OCI-LY3 (cell line): ENCODE results near the gene TEX35.

Source experiments
- H2AFZ ChIP-seq: fragments of 200-600, 300-600 bp; shearing (Covaris generic); 2 replicates; pipeline ENCODE4 v1.6.0; 2014; ENCODE audit warnings: antibody characterized with exemption, low read depth, low read length
- H3K27ac ChIP-seq: fragments of 200-600, 300-600 bp; sonication (generic); 2 replicates; pipeline ENCODE4 v1.5.1; 2014; ENCODE audit warnings: mild to moderate bottlenecking, low read length, moderate library complexity, mixed read lengths
- H3K27me3 ChIP-seq: fragments of 200-600, 300-600 bp; sonication (generic); 2 replicates; pipeline ENCODE4 v1.6.1; 2014; ENCODE audit warnings: low read depth, low read length, mixed read lengths
- H3K36me3 ChIP-seq: fragments of 200-600, 300-600 bp; sonication (generic); replicated peaks from 2 replicates; pipeline ENCODE3; 2014; ENCODE audit warnings: low read depth, low read length, mixed read lengths
- H3K4me1 ChIP-seq: fragments of 300-600, 200-600 bp; sonication (generic); 2 replicates; pipeline ENCODE4 v1.6.1; 2014; ENCODE audit warnings: low read length, mixed read lengths
- H3K4me2 ChIP-seq: fragments of 200-600, 300-600 bp; sonication (generic); 2 replicates; pipeline ENCODE4 v1.6.1; 2014; ENCODE audit warnings: low read length, mixed read lengths
- H3K4me3 ChIP-seq: fragments of 300-600, 200-600 bp; sonication (generic); 2 replicates; pipeline ENCODE4 v1.5.1; 2014; ENCODE audit warnings: antibody characterized with exemption, mild to moderate bottlenecking, low read length, moderate library complexity
- H3K79me2 ChIP-seq: fragments of 300-600, 200-600 bp; shearing (Covaris generic); 2 replicates; pipeline ENCODE4 v1.6.1; 2014; ENCODE audit warnings: mild to moderate bottlenecking, low read length, mixed read lengths
- H3K9ac ChIP-seq: fragments of 300-600, 200-600 bp; shearing (Covaris generic); 2 replicates; pipeline ENCODE4 v1.6.0; 2014; ENCODE audit warnings: mild to moderate bottlenecking, low read length, moderate library complexity
- H3K9me3 ChIP-seq: fragments of 200-600, 300-600 bp; shearing (Covaris generic); 2 replicates; pipeline ENCODE4 v1.6.1; 2014; ENCODE audit warnings: low read length, mixed read lengths; ENCODE audit not compliant: insufficient read depth
- H4K20me1 ChIP-seq: fragments of 200-600, 300-600 bp; sonication (generic); 2 replicates; pipeline ENCODE4 v1.6.1; 2016; ENCODE audit warnings: low read length, mixed read lengths; ENCODE audit not compliant: insufficient read depth
- EZH2phosphoT487 ChIP-seq: fragments of 200-600 bp; shearing (Covaris generic); IDR thresholded peaks from 2 replicates; pipeline ENCODE4 v1.6.1; 2018; ENCODE audit warnings: antibody characterized with exemption, mixed run types, low read depth
- TF ChIP-seq, protein P1 (sequence below): fragments of 200-600, 300-600 bp; sonication (generic); IDR thresholded peaks from 2 replicates; pipeline ENCODE4 v1.5.1; 2014; ENCODE audit warnings: antibody characterized with exemption, low read length, low read depth

Gene TEX35

GRCh38 chr1:178486100-178487069 lies 26.5 kb upstream of the TEX35 start:
- Histone ChIP-seq H2AFZ (no peak overlapping the region), H3K36me3 (no peaks in the 10 kb centered on the region), H3K4me3 (no peak overlapping the region), H3K9ac (no peak overlapping the region), H4K20me1 (no peaks in the 10 kb centered on the region), H3K9me3 (no peaks in the 10 kb centered on the region), H3K4me2 (no peak overlapping the region), H3K4me1 (peaks cover 7% of the 10 kb centered on the region), H3K27me3 (no peaks in the 10 kb centered on the region), H3K27ac (no peak overlapping the region), H3K79me2 (no peaks in the 10 kb centered on the region)
- TF ChIP-seq EZH2phosphoT487, result no peak
- TF ChIP-seq, protein P1, sequence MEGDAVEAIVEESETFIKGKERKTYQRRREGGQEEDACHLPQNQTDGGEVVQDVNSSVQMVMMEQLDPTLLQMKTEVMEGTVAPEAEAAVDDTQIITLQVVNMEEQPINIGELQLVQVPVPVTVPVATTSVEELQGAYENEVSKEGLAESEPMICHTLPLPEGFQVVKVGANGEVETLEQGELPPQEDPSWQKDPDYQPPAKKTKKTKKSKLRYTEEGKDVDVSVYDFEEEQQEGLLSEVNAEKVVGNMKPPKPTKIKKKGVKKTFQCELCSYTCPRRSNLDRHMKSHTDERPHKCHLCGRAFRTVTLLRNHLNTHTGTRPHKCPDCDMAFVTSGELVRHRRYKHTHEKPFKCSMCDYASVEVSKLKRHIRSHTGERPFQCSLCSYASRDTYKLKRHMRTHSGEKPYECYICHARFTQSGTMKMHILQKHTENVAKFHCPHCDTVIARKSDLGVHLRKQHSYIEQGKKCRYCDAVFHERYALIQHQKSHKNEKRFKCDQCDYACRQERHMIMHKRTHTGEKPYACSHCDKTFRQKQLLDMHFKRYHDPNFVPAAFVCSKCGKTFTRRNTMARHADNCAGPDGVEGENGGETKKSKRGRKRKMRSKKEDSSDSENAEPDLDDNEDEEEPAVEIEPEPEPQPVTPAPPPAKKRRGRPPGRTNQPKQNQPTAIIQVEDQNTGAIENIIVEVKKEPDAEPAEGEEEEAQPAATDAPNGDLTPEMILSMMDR, result no peak

DNA sequence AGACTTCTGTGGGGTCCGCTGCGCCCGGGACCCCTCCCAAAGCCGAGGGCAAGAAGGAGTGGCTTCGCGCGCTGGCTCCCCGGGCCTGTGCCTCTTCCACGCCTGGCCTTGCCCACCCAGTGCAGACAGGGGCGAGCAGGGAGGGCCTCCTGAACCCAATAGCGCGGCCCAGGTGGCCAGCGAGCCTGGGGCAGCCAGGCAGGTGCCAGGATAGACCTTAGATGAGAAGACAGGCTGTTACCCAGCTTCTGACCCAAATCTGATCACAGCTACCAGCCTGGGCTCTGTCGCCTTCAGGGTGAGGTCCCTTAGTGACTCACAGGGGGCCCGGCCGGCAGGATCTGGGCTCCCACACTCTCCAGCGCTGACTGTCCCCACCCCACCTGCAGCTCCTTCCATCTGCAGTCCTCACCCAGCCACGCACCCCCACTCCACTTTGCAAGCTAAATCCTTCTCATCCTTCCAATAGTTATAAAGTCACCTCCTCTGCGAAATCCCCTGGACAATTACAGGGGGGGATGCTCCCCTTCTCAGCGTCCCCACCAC lies 25.8 kb upstream of the TEX35 start:
- Histone ChIP-seq H3K79me2 (no peaks in the 10 kb centered on the region), H4K20me1 (no peaks in the 10 kb centered on the region), H3K27ac (no peak overlapping the region), H3K4me2 (no peak overlapping the region), H3K4me3 (no peak overlapping the region), H2AFZ (no peak overlapping the region), H3K36me3 (no peaks in the 10 kb centered on the region), H3K9me3 (no peaks in the 10 kb centered on the region), H3K4me1 (peaks cover 7% of the 10 kb centered on the region), H3K27me3 (no peaks in the 10 kb centered on the region), H3K9ac (no peak overlapping the region)
- TF ChIP-seq, protein P1, result no peak
- TF ChIP-seq EZH2phosphoT487, result no peak

DNA sequence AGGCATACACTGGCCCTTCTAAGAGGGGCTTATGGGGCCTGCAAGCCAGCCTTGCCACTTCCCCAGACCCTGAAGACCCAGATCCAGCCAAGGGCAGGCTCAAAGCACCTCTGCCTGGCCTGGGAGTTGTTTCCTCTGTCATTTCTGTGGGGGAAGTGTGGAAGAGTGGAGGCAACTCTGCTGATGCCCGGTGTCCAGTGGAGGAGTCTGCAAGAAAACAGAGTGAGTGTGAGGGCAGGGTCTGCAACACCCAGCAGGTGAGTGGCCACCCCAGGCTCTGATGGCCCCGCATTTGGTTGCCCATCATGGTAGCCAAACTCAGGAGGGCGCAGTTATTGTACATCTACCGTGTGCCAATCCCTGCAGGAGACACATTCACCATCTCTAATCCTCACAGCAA lies 24.5 kb upstream of the TEX35 start:
- H3K79me2 ChIP-seq, result no peaks in the 10 kb centered on the region

DNA sequence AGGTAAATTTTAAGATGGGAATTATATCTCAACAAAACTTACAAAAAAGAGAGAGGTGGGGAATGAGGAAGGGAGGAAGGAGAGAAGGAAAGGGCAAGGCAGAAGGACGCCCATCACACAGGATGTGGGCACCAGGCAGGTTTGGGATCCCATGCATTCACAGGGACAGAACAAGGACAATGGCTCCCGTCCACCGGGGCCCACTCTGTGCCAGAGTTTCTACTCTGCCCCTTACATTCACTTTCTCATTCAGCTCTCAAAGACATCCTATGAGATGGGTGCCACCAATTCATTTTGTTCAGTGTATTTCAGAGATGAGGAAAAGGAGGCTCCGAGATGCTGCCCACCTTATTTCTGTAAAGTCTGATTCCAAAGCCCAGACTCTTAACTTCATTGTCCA lies 23.5 kb upstream of the TEX35 start:
- Histone ChIP-seq H3K36me3 (no peaks in the 10 kb centered on the region), H3K27me3 (no peaks in the 10 kb centered on the region), H2AFZ (no peak overlapping the region), H3K4me3 (no peak overlapping the region), H3K27ac (no peak overlapping the region), H3K79me2 (no peaks in the 10 kb centered on the region), H3K4me2 (no peak overlapping the region), H3K9ac (no peak overlapping the region), H3K4me1 (peaks cover 7% of the 10 kb centered on the region), H3K9me3 (no peaks in the 10 kb centered on the region), H4K20me1 (no peaks in the 10 kb centered on the region)
- no peak for TF ChIP-seq EZH2phosphoT487
- TF ChIP-seq, protein P1, result no peak

More for the DNA sequence above, 24.5 kb upstream of the TEX35 start:
- no peak for TF ChIP-seq EZH2phosphoT487
- TF ChIP-seq, protein P1, result no peak
- peaks cover 7% of the 10 kb centered on the region for H3K4me1 ChIP-seq
- no peak overlapping the region for H3K4me3 ChIP-seq
- H3K27ac ChIP-seq, result no peak overlapping the region
- H3K27me3 ChIP-seq, result no peaks in the 10 kb centered on the region
- no peaks in the 10 kb centered on the region for H3K36me3 ChIP-seq
- H3K4me2 ChIP-seq, result no peak overlapping the region
- no peaks in the 10 kb centered on the region for H4K20me1 ChIP-seq
- no peak overlapping the region for H2AFZ ChIP-seq
- H3K9me3 ChIP-seq, result no peaks in the 10 kb centered on the region
- no peak overlapping the region for H3K9ac ChIP-seq
